ENCODE measurements around the gene ACTA2. TPM values are rescaled to one million over a fixed set of nuclear protein-coding genes. Genes with fewer than 3 reads are reported as not detected.

Gene ACTA2
- polyA plus RNA-seq, 1 experiment, result 815 TPM

DNA sequence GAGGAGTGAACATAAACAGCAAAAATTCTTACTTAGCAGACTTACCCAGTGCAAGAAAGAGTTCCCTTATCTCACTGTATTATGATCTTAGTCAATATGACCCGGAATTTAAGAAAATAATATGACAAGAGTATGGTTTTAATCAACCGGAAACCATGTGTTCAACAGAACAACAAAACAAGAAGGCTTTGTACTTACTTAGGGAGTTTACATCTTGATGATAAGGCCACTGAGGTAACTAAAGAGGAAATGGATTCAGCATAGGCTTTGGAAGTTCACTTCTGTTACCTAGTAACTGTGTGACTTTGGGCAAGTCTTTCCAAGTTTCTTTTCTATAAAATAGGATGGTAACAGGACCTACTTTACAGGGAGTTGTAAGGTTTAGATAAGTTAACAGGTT, 30.6 kb upstream of the ACTA2 start:
- no peak for TF ChIP-seq CTCF (IDR thresholded peaks at IDR 0.05; ENCODE audit: low read depth, low read length)
- no peak overlapping the region for H3K27ac ChIP-seq (ENCODE audit: low read depth, low read length)
- no peak overlapping the region for H3K4me3 ChIP-seq (ENCODE audit: low read depth, low read length)
- ChIA-PET CTCF (interaction anchor here (1.2 to 1.6 kb wide), 2 partner anchors 47 to 51 kb away, joined by 4 to 5 read pairs; no protein-coding TSS in a partner anchor), POLR2A (interaction anchor here (0.6 to 1.3 kb wide), 2 partner anchors 7 to 107 kb away, joined by 3 to 8 read pairs; partner anchors contain the start of gene FAS)
- H3K9me3 ChIP-seq (ENCODE audit: control insufficient read depth, insufficient read depth, low read length), result no peaks in the 10 kb centered on the region
- no peaks in the 10 kb centered on the region for H3K27me3 ChIP-seq (ENCODE audit: control insufficient read depth, insufficient read depth, low read length)
- DNase-seq (ENCODE audit: low read depth, low spot score), result no peak

GRCh38 chr10:88982366-88982765, 29.8 kb upstream of the ACTA2 start:
- no peak for DNase-seq (ENCODE audit: low read depth, low spot score)
- H3K9me3 ChIP-seq (ENCODE audit: control insufficient read depth, insufficient read depth, low read length), result no peaks in the 10 kb centered on the region
- no peak for TF ChIP-seq CTCF (IDR thresholded peaks at IDR 0.05; ENCODE audit: low read depth, low read length)
- CTCF ChIA-PET, result interaction anchor here (0.7 to 1.6 kb wide), 4 partner anchors 46 to 146 kb away, joined by 4 to 5 read pairs (median 4); no protein-coding TSS in a partner anchor
- no peaks in the 10 kb centered on the region for H3K27me3 ChIP-seq (ENCODE audit: control insufficient read depth, insufficient read depth, low read length)
- H3K4me3 ChIP-seq (ENCODE audit: low read depth, low read length), result no peak overlapping the region
- no peak overlapping the region for H3K27ac ChIP-seq (ENCODE audit: low read depth, low read length)
- POLR2A ChIA-PET, result interaction anchor here (0.6 to 1.3 kb wide), 2 partner anchors 8 to 98 kb away, joined by 3 to 5 read pairs; partner anchors contain the start of gene FAS

- Histone ChIP-seq H3K27ac (ENCODE audit: low read depth, low read length) (no peak overlapping the region), H3K4me3 (ENCODE audit: low read depth, low read length) (no peak overlapping the region), H3K27me3 (ENCODE audit: control insufficient read depth, insufficient read depth, low read length) (no peaks in the 10 kb centered on the region), H3K9me3 (ENCODE audit: control insufficient read depth, insufficient read depth, low read length) (no peaks in the 10 kb centered on the region)
- TF ChIP-seq CTCF (IDR thresholded peaks at IDR 0.05; ENCODE audit: low read depth, low read length), result no peak
- ChIA-PET CTCF (interaction anchor here (1.8 kb wide), 1 partner anchor 47 kb away, joined by 7 read pairs; no protein-coding TSS in a partner anchor), POLR2A (no interaction called here)
- no peak for DNase-seq (ENCODE audit: low read depth, low spot score)
These were observed 28.9 kb upstream of the ACTA2 start for GRCh38 chr10:88981435-88981834.

DNA sequence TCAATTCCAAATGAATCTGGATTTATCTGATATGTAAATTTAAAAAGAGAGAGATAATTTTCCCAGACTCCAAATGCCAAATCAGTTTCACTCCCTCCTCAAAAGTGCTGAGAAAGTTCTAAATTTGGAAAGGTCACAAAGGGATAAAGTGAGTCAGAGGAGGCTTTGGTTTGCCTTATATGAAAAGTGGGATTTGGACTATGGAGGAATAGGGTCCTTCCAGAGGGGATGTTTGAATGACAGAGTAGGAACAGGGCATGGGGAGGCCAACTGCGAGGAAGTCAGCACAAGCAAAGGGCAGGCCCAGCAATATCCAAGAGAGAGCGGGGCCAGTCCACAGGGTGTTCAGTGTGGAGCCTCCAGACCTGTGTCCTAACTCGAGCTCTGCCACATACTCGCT, 28.2 kb upstream of the ACTA2 start:
- TF ChIP-seq CTCF (IDR thresholded peaks at IDR 0.05; ENCODE audit: low read depth, low read length), result no peak
- POLR2A ChIA-PET, result interaction anchor here (0.8 to 1.3 kb wide), 2 partner anchors 12 to 28 kb away, joined by 3 read pairs; partner anchors contain the start of gene ACTA2
- no peaks in the 10 kb centered on the region for H3K9me3 ChIP-seq (ENCODE audit: control insufficient read depth, insufficient read depth, low read length)
- H3K4me3 ChIP-seq (ENCODE audit: low read depth, low read length), result no peak overlapping the region
- no peak for DNase-seq (ENCODE audit: low read depth, low spot score)
- H3K27me3 ChIP-seq (ENCODE audit: control insufficient read depth, insufficient read depth, low read length), result no peaks in the 10 kb centered on the region
- H3K27ac ChIP-seq (ENCODE audit: low read depth, low read length), result no peak overlapping the region
- CTCF ChIA-PET, result interaction anchor here (0.6 to 1.8 kb wide), 5 partner anchors 9 to 417 kb away, joined by 3 to 7 read pairs (median 4); no protein-coding TSS in a partner anchor

GRCh38 chr10:88980247-88980646, 27.7 kb upstream of the ACTA2 start:
- TF ChIP-seq CTCF (IDR thresholded peaks at IDR 0.05; ENCODE audit: low read depth, low read length), result no peak
- ChIA-PET CTCF (interaction anchor here (0.6 to 1.8 kb wide), 5 partner anchors 9 to 416 kb away, joined by 3 to 7 read pairs (median 4); no protein-coding TSS in a partner anchor), POLR2A (interaction anchor here (0.8 to 1.3 kb wide), 2 partner anchors 13 to 27 kb away, joined by 3 read pairs; partner anchors contain the start of gene ACTA2)

More at GRCh38 chr10:88980247-88980646, 27.7 kb upstream of the ACTA2 start:
- H3K27ac ChIP-seq (ENCODE audit: low read depth, low read length), result no peak overlapping the region
- no peak overlapping the region for H3K4me3 ChIP-seq (ENCODE audit: low read depth, low read length)
- no peaks in the 10 kb centered on the region for H3K27me3 ChIP-seq (ENCODE audit: control insufficient read depth, insufficient read depth, low read length)
- no peaks in the 10 kb centered on the region for H3K9me3 ChIP-seq (ENCODE audit: control insufficient read depth, insufficient read depth, low read length)
- no peak for DNase-seq (ENCODE audit: low read depth, low spot score)
